OCI-LY7 (cell line): Measurements from ENCODE around the gene PCDHGC4.

Experiments
- CTCF ChIP-seq: fragments of 200-600 bp; sonication (generic); conservative IDR thresholded peaks from 2 replicates; pipeline ENCODE4 v1.5.1; 2014; ENCODE audit warnings: mild to moderate bottlenecking, antibody characterized with exemption, low read length, moderate library complexity, mixed read lengths
- EZH2phosphoT487 ChIP-seq: fragments of 200-600 bp; sonication (generic); IDR thresholded peaks from 2 replicates; pipeline ENCODE4 v1.6.1; 2018; ENCODE audit warnings: low read depth, borderline replicate concordance, mild to moderate bottlenecking, mixed run types, antibody characterized with exemption, low read length, moderate library complexity, mixed read lengths

GRCh38 chr5:141501761-141502160 lies 16.9 kb downstream of the PCDHGC4 start:
- no peak for TF ChIP-seq CTCF
- no peak for TF ChIP-seq EZH2phosphoT487
